ENCODE data around the gene COX10. TPM values are rescaled to one million over a fixed set of nuclear protein-coding genes. Genes with fewer than 3 reads are reported as not detected.
"Not testable (repeated sequence)": the region's sequence is repeated elsewhere in the genome, so short reads cannot be mapped to it uniquely, and the experiment has no call there.

The COX10 gene
- total RNA-seq, 1 donor from 2014 or later: 11.8 TPM

DNA sequence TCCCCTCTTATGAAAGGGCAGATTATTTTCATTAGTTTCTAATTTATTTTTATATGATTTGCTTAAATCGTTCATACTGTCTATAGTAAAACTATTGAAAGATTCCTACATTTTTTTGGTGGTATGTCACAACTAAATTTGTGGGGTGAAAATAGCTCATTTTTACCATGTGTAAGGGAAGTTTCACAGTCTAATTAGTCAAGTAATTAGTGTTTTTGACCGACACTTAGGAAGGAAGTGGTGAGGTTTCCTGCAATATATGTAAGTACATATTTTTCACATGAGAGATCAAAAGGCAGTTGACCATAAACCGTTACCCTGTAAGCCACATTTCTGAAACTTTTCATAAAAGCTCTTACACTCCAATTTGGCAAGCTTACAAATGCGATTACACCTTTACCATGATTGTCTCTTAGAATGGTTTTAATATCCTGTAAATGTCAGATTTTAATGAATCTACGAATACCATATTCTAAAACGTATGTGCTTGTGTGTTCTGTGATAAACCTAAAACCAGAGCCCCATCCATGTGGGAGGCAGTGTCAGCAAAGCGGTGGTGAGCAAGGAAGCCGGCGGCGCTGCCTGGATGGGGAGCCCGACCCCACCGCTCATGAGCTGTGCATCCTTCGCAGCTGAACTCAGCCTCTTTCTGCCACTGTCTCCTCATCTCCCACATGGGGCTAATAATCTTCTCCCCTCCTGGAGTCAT, 123.5 kb downstream of the COX10 start:
- not testable (repeated sequence) for H3K36me3 ChIP-seq (ENCODE audit: control insufficient read depth, insufficient read depth, low read length); H3K27me3 ChIP-seq (ENCODE audit: control insufficient read depth, insufficient read depth, low read length); DNase-seq (ENCODE audit: low read depth); FAIRE-seq; H3K4me3 ChIP-seq (ENCODE audit: low read depth, low read length)

DNA sequence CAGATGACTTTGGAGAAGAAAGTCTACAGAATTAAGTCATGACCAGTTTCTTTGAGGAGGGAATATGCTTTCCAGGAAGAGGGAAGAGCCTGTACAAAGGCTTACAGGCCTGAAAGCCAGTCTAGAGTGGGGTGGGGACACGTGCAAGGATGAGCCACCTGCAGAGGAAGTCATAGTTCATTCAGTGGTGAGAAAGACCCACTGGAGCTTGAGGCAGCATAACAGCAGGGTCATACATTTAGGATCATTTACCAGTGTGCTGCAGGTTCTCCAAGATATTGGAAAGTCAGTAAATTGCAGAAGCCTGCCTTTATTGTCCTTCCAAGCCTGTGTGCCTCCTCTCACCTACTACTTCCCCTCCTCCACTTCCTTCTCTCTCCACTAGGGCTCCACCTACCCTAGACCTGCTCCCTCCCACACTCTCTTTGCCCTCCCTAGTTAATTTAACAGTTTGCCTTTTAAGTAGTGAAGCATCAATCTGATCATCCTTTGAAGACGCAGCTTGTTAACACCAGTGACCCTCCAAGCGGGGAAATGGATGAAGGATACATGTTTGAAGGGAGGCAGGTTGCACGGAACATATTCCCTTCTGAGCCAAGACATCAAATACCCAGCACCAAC, 127.2 kb downstream of the COX10 start:
- Histone ChIP-seq H3K27me3 (ENCODE audit: control insufficient read depth, insufficient read depth, low read length) (no peaks in the 10 kb centered on the region), H3K36me3 (ENCODE audit: control insufficient read depth, insufficient read depth, low read length) (no peaks in the 10 kb centered on the region), H3K4me3 (ENCODE audit: low read depth, low read length) (no peak overlapping the region)
- TF ChIP-seq, protein P1, sequence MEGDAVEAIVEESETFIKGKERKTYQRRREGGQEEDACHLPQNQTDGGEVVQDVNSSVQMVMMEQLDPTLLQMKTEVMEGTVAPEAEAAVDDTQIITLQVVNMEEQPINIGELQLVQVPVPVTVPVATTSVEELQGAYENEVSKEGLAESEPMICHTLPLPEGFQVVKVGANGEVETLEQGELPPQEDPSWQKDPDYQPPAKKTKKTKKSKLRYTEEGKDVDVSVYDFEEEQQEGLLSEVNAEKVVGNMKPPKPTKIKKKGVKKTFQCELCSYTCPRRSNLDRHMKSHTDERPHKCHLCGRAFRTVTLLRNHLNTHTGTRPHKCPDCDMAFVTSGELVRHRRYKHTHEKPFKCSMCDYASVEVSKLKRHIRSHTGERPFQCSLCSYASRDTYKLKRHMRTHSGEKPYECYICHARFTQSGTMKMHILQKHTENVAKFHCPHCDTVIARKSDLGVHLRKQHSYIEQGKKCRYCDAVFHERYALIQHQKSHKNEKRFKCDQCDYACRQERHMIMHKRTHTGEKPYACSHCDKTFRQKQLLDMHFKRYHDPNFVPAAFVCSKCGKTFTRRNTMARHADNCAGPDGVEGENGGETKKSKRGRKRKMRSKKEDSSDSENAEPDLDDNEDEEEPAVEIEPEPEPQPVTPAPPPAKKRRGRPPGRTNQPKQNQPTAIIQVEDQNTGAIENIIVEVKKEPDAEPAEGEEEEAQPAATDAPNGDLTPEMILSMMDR (IDR thresholded peaks at IDR 0.05; ENCODE audit: insufficient read depth, low read length, severe bottlenecking): no peak
- DNase-seq (ENCODE audit: low read depth) (no peak), FAIRE-seq (no peak)

DNA sequence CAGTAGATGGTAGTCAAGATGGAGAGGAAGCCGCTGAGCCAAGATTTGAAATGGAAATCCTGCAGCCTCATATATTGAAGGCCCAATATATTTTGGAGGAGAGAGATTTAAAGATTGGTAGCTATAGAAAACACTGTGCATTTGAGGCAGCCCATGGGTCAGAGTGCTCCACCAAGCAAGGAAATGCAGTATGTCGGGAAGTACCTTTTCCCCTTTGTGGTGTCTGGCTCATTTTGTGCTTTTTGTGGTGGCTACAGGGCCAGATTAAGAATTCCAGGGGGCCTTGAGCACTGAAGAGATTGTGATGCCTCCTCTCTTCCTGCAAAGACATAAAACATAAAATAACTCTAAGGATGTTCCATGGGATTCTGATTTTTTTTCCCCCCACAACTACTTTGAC, 127.8 kb downstream of the COX10 start:
- FAIRE-seq: no peak
- Histone ChIP-seq H3K4me3 (ENCODE audit: low read depth, low read length) (no peak overlapping the region), H3K27me3 (ENCODE audit: control insufficient read depth, insufficient read depth, low read length) (no peaks in the 10 kb centered on the region), H3K36me3 (ENCODE audit: control insufficient read depth, insufficient read depth, low read length) (no peaks in the 10 kb centered on the region)
- TF ChIP-seq, protein P1 (IDR thresholded peaks at IDR 0.05; ENCODE audit: insufficient read depth, low read length, severe bottlenecking): no peak
- no peak for DNase-seq (ENCODE audit: low read depth)

DNA sequence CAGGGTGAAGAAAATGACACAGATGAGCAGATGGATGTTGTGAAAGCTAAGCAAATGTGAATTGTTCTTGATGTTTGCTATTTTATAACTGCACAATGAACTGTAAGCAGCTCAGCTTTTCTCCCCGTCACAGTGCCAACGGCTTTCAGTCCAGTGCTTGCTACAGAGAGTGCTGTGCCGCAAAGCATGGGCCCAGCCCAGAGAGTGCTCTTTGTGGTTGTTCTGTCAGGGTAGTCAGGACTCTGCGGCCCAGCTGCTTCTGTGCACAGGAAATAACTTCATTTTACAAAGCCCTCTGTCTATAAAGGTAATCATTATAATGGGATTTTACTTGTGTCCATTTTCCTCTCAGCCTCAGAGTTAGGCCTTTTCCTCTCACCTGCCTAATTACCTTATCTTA, 128.3 kb downstream of the COX10 start:
- Histone ChIP-seq H3K4me3 (ENCODE audit: low read depth, low read length) (no peak overlapping the region), H3K36me3 (ENCODE audit: control insufficient read depth, insufficient read depth, low read length) (no peaks in the 10 kb centered on the region), H3K27me3 (ENCODE audit: control insufficient read depth, insufficient read depth, low read length) (no peaks in the 10 kb centered on the region)
- TF ChIP-seq, protein P1 (IDR thresholded peaks at IDR 0.05; ENCODE audit: insufficient read depth, low read length, severe bottlenecking): no peak
- DNase-seq (ENCODE audit: low read depth) (no peak), FAIRE-seq (no peak)

DNA sequence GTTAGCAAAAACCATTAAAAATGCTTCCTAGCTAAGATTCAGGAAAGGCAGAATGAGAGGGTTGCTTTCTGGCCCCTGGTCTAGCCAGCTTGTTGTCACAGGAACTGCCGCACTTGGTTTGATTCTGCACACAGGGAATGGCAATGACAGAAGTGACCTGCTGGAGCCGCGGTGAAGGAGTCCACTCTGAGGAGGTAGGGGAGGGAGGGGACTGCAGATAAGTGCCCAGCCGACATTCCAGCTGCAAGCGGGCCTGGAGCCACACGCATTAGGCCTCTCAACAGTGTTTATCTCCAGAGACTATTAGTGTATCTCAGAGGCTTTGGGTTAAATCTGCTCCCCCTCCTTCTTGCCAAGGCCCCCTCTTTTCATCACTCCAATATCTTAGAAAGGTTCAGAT, 128.7 kb downstream of the COX10 start:
- H3K27me3 ChIP-seq (ENCODE audit: control insufficient read depth, insufficient read depth, low read length): no peaks in the 10 kb centered on the region
- H3K36me3 ChIP-seq (ENCODE audit: control insufficient read depth, insufficient read depth, low read length): no peaks in the 10 kb centered on the region
- FAIRE-seq (no peak), DNase-seq (ENCODE audit: low read depth) (no peak)
- TF ChIP-seq, protein P1 (IDR thresholded peaks at IDR 0.05; ENCODE audit: insufficient read depth, low read length, severe bottlenecking): no peak
- H3K4me3 ChIP-seq (ENCODE audit: low read depth, low read length): no peak overlapping the region

DNA sequence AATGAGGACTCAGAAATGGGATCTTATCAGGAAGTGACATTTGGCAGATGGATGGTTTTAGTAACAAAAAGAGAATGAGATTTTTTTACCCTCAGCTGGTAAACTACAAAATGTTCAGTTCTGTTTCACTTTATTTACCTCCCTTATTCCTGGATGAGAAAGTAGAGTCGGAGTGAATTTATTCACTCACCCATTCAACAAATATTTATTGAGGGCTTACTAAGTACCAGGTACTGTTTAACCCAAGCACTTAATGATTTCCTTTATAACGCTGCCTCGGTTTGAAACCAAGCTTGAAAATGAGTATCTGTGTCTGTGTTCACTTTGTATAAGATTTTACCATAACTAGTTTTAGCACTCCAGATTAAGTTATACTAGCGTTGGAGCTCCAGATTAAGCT, 129.3 kb downstream of the COX10 start:
- Histone ChIP-seq H3K4me3 (ENCODE audit: low read depth, low read length) (no peak overlapping the region), H3K27me3 (ENCODE audit: control insufficient read depth, insufficient read depth, low read length) (no peaks in the 10 kb centered on the region), H3K36me3 (ENCODE audit: control insufficient read depth, insufficient read depth, low read length) (no peaks in the 10 kb centered on the region)
- TF ChIP-seq, protein P1 (IDR thresholded peaks at IDR 0.05; ENCODE audit: insufficient read depth, low read length, severe bottlenecking): no peak
- DNase-seq (ENCODE audit: low read depth): no peak
- no peak for FAIRE-seq

Data from bronchial epithelial cell (primary cell).